Endometrium (tissue), 2 donors: ENCODE results near the gene TCERG1L.
"Not testable (repeated sequence)": the region's sequence is repeated elsewhere in the genome, so short reads cannot be mapped to it uniquely, and the experiment has no call there.

ENCODE experiments used
- FAIRE-seq: peaks from 2 replicates; lab custom pipeline; 2012; peaks lifted over from hg19 to GRCh38; lab: Jason Lieb, UNC
- donor health status: control.
- donor health status: control.

TCERG1L gene, protein sequence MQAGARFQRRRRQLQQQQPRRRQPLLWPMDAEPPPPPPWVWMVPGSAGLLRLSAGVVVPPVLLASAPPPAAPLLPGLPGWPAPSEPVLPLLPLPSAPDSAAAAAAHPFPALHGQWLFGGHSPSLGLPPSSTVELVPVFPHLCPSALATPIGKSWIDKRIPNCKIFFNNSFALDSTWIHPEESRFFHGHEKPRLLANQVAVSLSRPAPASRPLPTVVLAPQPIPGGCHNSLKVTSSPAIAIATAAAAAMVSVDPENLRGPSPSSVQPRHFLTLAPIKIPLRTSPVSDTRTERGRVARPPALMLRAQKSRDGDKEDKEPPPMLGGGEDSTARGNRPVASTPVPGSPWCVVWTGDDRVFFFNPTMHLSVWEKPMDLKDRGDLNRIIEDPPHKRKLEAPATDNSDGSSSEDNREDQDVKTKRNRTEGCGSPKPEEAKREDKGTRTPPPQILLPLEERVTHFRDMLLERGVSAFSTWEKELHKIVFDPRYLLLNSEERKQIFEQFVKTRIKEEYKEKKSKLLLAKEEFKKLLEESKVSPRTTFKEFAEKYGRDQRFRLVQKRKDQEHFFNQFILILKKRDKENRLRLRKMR

DNA sequence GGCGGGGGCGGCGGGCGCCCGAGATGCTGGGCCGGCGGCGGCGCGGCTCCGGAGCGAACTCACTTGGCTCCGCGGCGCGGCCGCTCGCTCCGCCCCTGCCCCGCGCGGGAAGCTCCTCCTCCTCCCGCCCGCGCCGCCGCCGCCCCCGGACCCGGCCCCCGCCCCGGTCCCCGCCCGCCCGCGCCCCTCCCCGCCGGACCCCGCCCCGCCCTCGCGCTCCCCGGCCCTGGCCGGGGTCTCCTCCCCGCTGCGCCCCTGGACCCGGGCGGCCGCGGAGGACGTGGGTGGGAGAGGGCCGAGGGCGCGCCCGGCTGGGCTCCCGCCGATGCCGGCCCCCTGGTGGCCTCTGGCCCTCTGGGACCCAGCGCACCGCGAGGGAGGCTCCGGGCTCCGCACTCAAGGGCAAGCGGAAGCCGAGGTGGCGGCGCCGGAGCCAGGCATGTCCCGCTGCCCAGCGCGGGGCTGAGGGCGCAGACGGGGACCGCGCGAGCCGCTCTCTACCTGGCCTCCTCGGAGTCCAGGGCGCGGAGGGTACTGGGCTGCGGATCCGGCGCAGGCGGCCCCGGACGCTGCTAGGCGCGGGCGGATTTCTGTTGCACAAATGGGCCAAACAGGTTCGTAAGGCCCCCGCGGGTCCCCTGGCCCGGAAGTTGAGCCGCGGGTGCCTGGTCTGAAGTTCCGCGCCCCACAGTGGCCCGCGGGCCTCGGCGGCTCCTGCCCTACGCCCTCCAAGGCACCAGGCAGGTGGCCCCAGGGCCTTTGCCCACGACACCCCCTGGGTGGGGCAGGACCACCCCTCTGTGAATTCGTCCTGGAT, at the start of gene TCERG1L:
TCERG1L (minus strand) TSS at position 61 of the 817 bp plus-strand sequence. CDS start 86 bp downstream, outside the sequence.
- no peak for FAIRE-seq

DNA sequence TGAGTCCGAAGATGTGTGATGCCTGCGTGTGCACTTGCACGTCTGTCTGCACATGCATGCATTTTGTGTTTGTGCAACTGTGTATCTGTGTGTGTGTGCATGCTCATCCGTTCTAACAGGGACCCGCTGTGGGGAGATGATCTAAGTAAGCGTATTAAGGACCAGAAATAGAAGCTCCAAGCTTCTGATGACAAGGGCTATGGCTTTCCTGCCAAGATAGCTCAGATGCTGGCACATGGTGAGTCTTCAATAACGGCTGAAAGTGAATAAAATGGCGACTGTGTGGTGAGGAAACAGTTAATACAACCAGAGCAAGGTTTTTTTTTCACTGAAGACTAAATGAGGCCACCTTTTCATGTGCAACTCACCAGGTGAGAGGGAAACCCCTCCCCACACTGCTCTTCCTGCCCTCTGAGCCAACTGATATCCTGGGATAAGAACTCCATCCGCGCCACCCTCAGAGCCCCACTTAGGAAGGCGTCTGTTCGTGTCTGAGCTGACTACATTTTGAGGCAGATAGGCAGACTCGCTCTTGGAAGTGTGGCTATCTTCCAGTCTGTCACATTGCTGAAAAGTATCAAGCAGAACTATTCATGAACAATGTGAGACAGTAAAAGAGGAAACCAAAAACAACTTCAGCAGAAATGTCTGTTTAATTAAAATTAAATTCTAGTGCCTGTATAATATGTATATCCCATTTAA, 47.4 kb upstream of the TCERG1L start:
- FAIRE-seq, result no peak

DNA sequence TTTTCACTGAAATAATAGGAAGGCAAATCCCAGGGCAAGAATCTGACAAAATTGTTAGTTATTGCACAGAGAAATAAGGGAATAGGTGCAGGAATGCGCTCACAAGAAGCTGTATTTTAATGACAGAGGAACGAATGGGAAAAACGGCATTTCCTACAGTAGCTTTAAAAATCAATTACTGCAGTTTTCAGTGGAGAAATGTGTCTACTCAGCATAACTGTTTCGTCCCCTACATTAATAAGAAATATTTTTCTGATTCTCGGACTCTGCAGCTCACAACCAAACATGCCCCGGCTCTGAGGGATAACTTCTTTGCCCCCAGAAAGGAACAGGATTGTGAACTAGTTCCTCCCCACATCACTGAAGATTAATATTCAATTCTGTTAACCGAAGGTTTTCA, 44.9 kb upstream of the TCERG1L start:
- FAIRE-seq, result no peak

DNA sequence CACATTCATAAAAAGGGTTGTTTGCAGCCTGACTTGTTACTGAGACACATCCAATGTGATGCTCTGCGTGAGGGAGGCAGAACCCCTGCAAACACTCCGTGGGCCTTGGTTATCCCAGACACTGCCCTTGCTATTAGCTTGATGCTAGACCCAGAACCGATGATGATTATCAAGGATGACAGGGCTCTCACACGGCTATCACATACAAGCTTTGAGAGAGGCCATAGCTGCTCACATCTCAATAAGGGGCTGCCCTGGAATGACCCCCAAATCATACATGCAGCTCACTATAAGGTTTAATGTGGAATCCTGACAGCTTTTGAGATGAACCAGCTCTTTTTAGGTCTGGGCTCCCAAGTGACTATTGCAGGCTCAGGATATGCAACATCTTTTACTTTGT, 44.4 kb upstream of the TCERG1L start:
- FAIRE-seq, result no peak

DNA sequence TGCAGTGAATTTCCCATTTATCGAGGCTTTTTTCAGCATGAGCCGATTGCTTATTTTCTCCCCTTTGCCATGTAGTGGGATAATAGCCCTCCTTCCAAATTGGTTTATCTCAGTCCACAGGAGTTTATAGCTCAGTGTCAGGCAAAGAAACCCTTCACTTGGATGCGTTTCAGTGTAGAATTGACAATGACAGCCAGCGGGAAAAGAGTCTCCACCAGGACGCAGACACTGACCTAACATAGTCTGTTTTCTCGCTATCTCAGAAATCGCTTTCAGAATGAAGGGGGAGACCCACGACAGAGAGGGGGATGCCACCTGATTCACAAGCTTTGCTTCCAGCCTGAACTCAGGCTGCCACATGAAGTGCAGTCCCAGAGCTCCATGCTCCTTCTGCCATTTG, 43.5 kb upstream of the TCERG1L start:
- no peak for FAIRE-seq

DNA sequence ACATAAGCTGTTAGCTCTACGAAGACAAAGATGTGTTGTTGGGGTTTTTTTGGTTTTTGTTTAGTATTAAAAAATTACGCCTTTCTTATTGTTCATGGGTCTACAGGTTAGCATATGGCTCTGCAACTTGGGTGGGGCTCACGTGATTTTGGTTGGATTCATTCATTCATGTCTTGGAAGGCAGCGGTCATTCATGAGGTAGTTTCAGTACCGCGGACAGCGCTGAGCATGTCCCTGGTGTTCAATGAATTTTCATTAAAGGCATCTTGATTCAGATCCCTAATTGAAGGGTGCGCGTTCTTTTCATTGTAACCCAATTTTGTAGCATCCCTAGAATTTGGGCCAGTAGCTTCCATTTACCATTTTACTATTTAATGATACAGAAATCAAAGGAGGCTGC, 42.9 kb upstream of the TCERG1L start:
- no peak for FAIRE-seq

DNA sequence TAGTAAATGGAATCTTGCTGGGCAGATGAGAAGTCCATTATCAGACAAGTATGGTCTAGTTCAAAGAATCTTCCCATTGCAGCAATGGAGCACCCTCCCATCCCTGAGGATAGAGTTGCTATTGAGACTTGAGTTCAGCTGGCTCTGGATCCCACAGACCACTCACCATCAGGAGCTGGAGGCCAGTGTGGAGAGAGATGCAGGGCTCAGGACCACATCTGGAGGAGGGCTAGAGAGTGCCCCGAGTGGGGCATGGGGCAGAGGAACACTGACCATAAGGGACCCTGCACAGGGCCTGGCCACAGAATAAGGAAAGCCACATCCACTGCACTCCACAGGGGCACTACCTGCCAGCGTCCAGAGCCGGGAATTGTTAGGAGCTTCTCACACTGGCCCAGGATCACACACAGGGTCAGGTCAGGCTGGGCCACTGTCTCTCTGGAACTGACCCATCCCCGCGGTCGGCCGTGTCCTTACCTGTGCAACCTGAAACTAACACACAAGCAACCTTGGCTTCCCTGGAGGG, 41.3 kb upstream of the TCERG1L start:
- no peak for FAIRE-seq

DNA sequence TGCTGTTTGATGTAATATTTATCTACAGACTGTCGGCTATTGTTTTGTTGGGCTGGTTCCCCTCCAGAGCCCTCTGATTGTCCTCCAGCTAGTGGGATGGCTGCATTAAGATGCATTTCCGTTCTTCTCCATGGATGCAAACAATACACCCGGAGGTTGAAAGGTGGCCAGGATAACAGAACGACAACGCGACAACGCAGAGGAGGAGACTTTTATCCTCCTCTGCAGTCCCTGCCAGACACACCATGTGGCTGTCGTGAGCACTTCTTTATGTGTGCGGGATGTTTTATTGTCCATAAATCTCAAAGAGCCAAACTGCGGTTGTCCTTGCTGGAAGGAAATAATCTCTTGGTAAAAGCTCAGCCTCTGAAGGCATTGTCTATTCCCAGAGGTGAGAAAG, 39.1 kb upstream of the TCERG1L start:
- no peak for FAIRE-seq

DNA sequence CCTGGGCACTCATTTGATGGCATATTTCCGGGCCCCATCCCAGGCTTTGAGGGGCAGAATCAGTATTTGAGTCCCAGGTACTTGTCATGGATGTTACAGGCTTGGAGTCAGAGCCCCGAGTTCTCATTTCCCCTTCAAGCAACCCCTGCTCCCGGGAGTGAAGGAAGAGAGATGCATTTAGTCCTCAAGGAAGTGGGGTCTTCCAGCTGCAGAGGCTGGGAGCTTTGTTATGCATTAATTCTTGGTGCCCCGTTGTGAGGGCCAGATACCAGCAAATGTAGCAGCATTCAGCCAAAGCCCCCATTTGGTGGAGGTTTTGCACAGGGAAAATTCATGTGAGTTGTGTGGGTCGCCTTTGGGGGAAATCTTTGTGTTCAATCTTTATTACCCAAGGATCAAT, 38.7 kb upstream of the TCERG1L start:
- FAIRE-seq, result no peak

DNA sequence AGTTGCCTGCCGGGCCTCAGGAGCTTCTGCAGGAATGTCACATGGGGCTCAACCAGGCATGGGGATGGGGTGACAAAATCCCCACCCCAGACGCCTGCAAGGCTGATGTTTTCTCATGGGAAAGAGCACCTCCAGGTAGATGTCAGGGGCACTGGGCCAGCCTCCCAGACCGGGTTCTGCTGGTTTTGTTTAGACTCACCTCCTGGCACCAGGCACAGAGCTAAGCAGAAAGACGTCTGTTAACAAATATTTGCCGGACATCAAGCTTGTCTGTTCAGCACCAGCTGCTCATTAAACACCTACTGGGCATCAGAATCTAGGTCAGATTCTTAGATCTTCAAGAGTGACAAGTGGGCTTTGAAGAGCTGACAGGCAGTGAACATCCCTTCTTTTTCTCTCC, 34.9 kb upstream of the TCERG1L start:
- no peak for FAIRE-seq

DNA sequence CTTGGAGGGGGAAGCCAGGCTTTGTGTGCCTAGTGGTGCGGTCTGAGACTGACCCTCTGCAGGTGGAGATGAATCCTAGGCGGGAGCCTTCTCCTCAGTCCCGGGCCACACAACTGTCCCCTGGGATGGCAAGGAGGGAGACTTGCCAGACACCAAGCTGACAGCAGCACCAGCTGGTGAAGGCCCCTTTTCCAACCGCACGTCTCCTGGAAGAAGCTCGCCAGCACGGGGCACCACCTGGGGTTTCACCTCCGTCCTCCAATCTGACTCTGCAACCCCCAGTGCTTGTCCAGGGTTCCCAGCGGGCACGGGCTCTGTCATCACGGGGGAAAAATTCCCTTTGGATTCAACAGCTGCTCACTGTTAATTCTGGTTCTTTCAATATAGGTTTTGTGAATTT, 34.2 kb upstream of the TCERG1L start:
- FAIRE-seq, result no peak

DNA sequence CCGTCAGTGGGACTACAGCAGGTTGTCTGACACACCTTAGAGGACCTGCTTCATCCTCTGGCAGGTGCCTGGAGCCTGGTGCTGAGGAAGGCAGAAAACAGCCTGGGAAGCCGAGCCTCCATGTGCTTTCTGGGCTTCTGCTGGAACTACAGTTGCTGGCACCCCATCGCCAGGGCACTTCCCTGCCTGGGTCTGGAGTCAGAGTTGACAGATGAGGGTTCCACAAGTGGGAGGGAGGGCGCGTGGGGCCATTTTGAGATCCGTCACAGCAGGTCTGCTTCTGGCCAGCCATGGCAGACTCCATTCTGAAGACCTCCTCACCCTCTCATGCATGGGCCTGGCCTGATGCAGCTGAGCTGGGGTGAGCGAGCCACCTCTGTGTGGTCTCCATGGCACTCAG, 33.2 kb upstream of the TCERG1L start:
- FAIRE-seq, result no peak

DNA sequence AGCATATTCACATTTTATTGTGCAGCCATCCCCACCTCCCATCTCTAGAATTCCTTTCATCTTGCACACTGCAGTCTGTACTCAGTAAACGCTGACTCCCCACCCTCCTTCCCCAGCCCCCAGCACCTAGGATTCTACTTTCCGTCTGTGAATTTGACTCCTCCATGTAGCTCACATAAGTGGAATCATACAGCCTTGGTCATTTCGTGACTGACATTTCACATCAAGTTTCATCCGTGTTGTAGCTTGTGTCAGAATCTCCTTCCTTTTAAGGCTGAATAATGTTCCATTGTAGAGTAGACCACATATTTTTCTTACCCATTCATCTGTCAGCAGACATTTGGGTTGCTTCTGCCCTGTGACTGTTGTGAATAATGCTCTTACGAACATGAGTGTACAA, 26.2 kb upstream of the TCERG1L start:
- FAIRE-seq, result no peak

DNA sequence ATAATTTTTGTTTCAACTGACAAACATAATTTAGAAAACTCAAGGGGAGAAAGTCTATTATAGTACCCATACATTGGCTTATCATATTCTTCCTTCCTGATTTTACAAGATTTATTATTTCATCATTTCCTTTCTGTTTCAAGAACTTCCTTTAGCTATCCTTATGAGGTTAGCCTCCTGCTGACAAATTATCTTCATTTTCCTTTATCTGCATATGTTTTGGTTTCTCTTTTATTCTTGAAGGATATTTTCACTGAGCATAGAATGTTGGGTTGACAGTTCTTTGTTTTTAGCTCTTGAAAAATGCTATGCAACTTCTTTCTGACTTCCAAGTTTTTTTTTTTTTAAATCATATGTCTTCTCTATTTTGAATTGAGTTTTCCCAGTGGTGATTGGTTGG, 21.3 kb upstream of the TCERG1L start:
- no peak for FAIRE-seq

DNA sequence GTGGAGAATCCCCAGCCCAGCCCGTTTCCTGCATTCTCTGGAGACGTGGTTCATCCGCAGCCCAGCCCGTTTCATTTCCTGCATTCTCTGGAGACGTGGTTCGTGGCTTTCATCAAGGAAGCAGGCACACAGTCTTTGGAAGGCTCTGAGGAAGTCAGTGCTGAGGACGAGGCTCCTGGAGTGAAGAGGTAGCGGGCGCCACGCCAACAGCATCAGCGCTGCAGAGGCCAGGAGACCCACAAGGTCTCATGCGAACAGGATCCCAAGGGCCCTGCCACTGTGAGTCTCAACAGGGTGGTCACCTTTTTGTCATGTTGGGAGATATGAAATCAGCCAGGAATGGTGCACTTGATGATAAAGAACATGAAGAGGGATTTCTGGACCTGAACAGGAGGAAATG, 12.4 kb upstream of the TCERG1L start:
- FAIRE-seq, result no peak

DNA sequence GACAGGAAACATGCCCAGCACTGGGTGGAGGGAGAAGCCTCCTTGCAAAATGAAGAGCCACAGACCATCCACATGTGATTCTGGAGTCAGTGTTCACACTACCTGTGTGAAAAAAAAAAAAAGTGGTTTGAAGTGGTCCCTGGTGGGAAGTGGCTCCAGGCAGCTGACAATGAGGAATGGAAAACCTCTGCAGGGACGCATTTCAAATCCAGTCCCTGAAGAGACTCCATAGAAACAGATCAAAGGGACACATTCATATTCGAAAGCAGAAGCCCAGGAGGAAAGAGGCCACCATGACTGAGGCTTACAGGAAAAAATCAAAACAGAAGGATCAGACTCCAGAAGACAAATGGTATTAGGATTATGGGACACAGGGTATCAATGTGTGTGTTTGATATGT, 11.5 kb upstream of the TCERG1L start:
- no peak for FAIRE-seq

DNA sequence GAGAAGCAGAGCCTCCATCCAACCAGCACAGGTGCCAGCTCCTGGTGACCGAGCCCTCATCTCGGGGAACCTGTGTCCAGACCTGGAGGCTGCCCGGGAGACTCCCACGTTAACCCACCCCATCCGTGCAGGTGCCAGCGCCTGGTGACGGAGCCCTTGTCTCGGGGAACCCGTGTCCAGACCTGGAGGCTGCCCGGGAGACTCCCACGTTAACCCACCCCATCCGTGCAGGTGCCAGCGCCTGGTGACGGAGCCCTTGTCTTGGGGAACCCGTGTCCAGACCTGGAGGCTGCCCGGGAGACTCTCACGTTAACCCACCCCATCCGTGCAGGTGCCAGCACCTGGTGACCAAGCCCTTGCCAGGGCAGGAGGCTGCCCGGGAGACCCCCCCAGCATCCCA, 11.1 kb upstream of the TCERG1L start:
- not testable (repeated sequence) for FAIRE-seq

DNA sequence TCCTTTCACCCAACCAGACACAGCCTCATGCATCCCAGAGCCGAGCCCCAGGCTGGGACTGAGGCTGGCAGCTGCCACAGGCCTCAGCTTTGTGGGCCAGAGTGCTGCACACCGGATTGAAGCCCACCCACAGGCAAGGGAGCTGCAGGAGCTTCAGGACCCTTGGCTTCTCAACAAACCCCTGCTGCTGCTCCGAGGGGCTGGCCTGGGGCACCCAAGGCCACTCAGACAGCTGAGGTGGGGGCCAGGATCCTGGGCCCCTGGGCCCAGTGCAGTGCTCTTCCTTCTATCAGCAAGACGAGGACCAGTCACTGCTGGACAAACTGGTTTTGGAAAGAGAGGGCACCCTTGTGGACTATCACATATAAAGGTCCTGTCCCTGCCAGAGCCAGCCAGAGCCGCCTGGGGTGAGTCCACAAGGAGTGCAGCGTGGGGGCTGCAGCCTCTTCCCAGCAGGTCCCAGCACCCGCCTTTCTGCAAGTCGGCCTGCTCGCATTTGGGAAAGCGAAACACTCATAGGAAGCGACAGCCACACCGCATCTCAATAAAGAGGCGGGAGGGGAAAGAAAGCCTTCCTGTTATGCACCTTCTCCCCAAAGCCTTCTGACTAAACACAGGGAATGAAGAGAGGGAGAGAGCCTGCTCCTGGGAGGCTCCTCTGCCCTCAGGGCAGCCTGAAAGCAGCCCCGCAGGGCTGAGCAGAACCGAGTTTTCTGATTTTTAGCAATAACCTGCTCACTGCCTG, 9.5 kb upstream of the TCERG1L start:
- no peak for FAIRE-seq

DNA sequence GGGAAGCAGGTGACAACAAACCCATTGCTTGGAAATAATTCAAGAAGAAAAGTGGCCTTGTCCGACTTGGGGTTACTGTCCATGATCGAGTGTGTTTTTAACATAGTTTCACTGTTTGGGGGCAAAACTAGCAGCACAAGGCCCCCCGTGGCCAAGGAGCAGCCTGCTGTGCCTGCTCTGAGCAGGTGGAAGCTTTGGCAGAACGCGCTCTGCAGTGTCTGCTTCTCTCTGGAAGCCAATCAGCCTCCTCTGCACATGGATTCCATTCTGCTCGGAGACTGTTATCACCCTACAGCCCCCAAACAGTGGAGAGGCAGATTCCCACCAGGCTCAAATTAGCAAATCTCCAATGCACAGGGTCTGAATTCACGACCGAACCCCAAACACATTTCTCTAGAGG, 7.3 kb upstream of the TCERG1L start:
- no peak for FAIRE-seq

DNA sequence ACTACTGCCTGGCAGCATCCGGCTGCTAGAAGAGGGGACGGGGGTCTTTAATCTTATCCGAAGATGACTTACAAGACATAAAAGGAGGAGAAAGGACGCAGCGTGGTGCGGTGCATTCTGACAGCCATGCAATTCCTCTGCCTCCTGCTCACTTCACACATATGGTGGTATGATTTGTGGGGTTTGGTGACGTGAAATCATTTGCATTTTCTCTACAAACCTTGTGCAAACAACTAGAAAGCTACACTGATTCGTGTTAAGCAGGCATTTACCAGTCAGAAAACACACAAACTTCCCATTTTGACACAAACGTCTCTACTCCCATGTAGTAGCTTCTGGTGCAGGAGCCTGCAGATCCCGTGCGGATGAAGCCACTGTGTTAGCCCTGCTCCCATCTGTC, 6.8 kb upstream of the TCERG1L start:
- no peak for FAIRE-seq

DNA sequence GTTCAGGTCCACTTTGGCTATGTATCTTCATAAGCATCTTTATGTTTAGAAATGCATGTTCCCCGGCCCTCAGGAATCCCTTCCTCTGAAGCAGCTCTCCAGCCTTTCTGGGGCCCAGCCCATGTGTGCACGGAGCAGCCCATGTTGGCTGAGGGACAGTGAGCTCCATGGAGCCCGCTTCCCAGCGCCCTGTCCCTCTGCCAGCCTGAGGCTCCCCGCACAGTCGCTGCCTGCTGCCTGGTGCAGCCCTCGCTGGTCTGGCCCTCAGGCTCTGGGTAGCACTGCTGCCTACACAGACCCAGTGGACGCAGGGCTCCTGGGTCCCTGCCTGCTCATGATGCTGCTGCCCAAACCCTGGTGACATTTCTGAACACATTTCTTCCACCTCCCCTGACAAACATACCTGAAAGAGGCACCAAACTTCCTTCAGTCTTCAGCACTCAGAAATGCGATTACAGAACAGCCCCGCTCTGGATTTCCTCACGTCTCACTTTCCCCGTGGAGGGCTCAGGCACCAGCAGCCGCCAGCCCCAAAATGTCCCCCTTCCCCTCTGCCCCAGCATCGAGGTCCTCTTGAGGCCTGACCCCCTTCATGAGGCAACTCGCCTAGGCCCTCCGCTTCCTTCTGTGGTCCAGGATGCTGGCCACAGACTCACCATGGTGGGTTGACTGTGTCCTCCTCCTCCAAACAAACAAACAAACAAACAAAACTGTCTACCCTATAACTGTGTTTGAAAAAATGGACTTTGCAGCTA, 5.0 kb upstream of the TCERG1L start:
- no peak for FAIRE-seq
